Ecto neural progenitor cell (in vitro differentiated cells): ENCODE measurements around the gene VGLL3.
"Not testable (repeated sequence)": the region's sequence is repeated elsewhere in the genome, so short reads cannot be mapped to it uniquely, and the experiment has no call there.

ENCODE experiments used
- DNase-seq: peaks from one replicate; pipeline ENCODE4 v3.0.0-alpha.2; 2018; ENCODE audit warnings: low spot score

Gene VGLL3

GRCh38 chr3:86989006-86989405, 1.9 kb downstream of the VGLL3 start:
- no peak for DNase-seq

- DNase-seq = no peak
These were observed 2.7 kb downstream of the VGLL3 start for GRCh38 chr3:86988235-86988634.

GRCh38 chr3:86987421-86987715, 3.6 kb downstream of the VGLL3 start:
- no peak for DNase-seq

GRCh38 chr3:86986671-86987420, 4.1 kb downstream of the VGLL3 start:
- no peak for DNase-seq

- no peak for DNase-seq
These were observed 5.6 kb downstream of the VGLL3 start for GRCh38 chr3:86985181-86985826.

- DNase-seq = no peak
These were observed 6.7 kb downstream of the VGLL3 start for GRCh38 chr3:86984271-86984670.

GRCh38 chr3:86982883-86983282, 8.1 kb downstream of the VGLL3 start:
- no peak for DNase-seq

GRCh38 chr3:86978111-86978551, 12.8 kb downstream of the VGLL3 start:
- DNase-seq = no peak

- no peak for DNase-seq
These were observed 14.7 kb downstream of the VGLL3 start for GRCh38 chr3:86976219-86976618.

- not testable (repeated sequence) for DNase-seq
These were observed 16.8 kb downstream of the VGLL3 start for GRCh38 chr3:86974177-86974576.

- DNase-seq = no peak
These were observed 17.5 kb downstream of the VGLL3 start for GRCh38 chr3:86973440-86973839.

GRCh38 chr3:86969500-86970189, 21.3 kb downstream of the VGLL3 start:
- no peak for DNase-seq

- DNase-seq = no peak
These were observed 22.6 kb downstream of the VGLL3 start for GRCh38 chr3:86968244-86968932.

- DNase-seq = no peak
These were observed 23.9 kb downstream of the VGLL3 start for GRCh38 chr3:86967062-86967461.

- no peak for DNase-seq
These were observed 25.8 kb downstream of the VGLL3 start for GRCh38 chr3:86965166-86965565.

- no peak for DNase-seq
These were observed 27.3 kb downstream of the VGLL3 start for GRCh38 chr3:86963611-86964010.

GRCh38 chr3:86961297-86961696, 29.7 kb downstream of the VGLL3 start:
- no peak for DNase-seq

- no peak for DNase-seq
These were observed 30.4 kb downstream of the VGLL3 start for GRCh38 chr3:86960550-86960949.

GRCh38 chr3:86958534-86958933, 32.4 kb downstream of the VGLL3 start:
- no peak for DNase-seq

- no peak for DNase-seq
These were observed 36.2 kb downstream of the VGLL3 start for GRCh38 chr3:86954747-86955146.

- DNase-seq = no peak
These were observed 36.7 kb downstream of the VGLL3 start for GRCh38 chr3:86954226-86954625.

GRCh38 chr3:86951322-86951721, 39.6 kb downstream of the VGLL3 start:
- no peak for DNase-seq

- DNase-seq = no peak
These were observed 40.2 kb downstream of the VGLL3 start for GRCh38 chr3:86950717-86951116.
